Posterior vena cava (tissue), 2 donors: Measurements from ENCODE around the gene PRAMEF25. TPM values are rescaled to one million over a fixed set of nuclear protein-coding genes. Genes with fewer than 3 reads are reported as not detected.
"Not testable (repeated sequence)": the region's sequence is repeated elsewhere in the genome, so short reads cannot be mapped to it uniquely, and the experiment has no call there.

ENCODE experiments used
- DNase-seq: peaks from one replicate; pipeline ENCODE4 v3.0.0-alpha.2; 2020; ENCODE audit warnings: low spot score
- intact Hi-C, 2 donors: fragments of 100-400 bp; cut with DNase I; formaldehyde crosslinking; loops; one replicate each; pipeline versions ENCODE4 v1.14.1 to v1.14.2; 2022 to 2023
- long read RNA-seq, 2 donors: library from polyadenylated mRNA; unstranded; transcript quantifications; one replicate each; pipeline ENCODE4 v2.0.0, GENCODE V29; 2020 to 2021
- total RNA-seq, 2 donors: library from RNA; stranded (reverse); fragmentation: NEBNext Ultra II Directional; extraction: Animal tissue kit (Norgen Biotek cat#: 25700); gene quantifications; one replicate each; pipeline ENCODE4 v1.2.1, GENCODE V29; 2021
- donor health status: DM: yes; HTN: yes; CAD: no.
- donor health status: DM: yes; HTN: yes; CAD: no.

Gene PRAMEF25
- not detected for total RNA-seq
- long read RNA-seq, donor 1 = 0 reads
- long read RNA-seq, donor 2 = 0 reads

- DNase-seq = not testable (repeated sequence)
Measured at GRCh38 chr1:13070474-13070873, at the start of gene PRAMEF25. Gene PRAMEF25, plus strand, starts transcription at chr1:13070774. Its CDS starts 2,920 bp downstream, at chr1:13073694.

DNA sequence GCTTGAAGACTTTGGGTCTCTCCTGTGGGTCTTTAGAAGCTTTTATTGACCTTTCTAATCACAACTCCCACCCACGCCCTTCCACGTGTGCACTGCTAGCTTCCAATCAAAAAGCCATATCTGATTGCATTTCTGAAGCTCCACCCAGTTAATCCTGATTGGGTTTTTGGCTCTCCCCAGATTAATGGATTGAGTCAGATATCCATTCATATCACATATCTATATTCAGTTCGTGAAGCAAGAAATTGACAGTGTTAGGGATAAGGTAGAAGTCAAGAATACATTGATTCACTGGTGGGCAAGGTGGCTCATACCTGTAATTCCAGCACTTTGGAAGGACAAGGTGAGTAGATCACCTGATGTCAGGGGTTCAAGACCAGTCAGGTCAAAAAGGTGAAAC lies 14.1 kb upstream of the PRAMEF25 start, which contains the start of gene PRAMEF27:
Gene PRAMEF27 (minus strand): TSS at position 101 of the 400 bp plus-strand sequence. CDS start 2,916 bp downstream, outside the sequence.
- DNase-seq, intact Hi-C loops: not testable (repeated sequence)

More at GRCh38 chr1:13070474-13070873, at the start of gene PRAMEF25:
- intact Hi-C loops = not testable (repeated sequence)

DNA sequence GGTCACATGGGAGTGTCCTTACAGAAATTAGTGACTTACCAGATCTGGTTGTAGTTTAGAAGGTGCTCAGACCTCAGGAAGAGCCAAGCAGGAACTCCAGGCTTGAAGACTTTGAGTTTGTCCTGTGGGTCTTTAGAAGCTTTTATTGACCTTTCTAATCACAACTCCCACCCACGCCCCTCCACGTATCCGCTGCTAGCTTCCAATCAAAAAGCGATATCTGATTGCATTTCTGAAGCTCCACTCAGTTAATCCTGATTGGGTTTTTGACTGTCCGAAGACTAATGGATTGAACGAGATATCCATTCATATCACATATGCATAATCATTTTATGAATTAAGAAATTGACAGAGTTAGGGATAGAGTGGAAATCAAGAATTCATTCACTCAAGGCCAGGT lies 46.2 kb downstream of the PRAMEF25 start, which contains the start of gene HNRNPCL2:
Gene HNRNPCL2 (minus strand): TSS at position 101 of the 400 bp plus-strand sequence. CDS start 454 bp downstream, outside the sequence.
- intact Hi-C loops, DNase-seq: not testable (repeated sequence)

Other genes starting within 250 kb of the PRAMEF25 start
- not detected for gene PRAMEF11, start 239.4 kb upstream of the PRAMEF25 start, total RNA-seq
- not detected for gene HNRNPCL1, start 222.1 kb upstream of the PRAMEF25 start, total RNA-seq
- not detected for gene PRAMEF2, start 213.7 kb upstream of the PRAMEF25 start, total RNA-seq
- not detected for gene PRAMEF4, start 184.6 kb upstream of the PRAMEF25 start, total RNA-seq
- gene PRAMEF10, start 172.5 kb upstream of the PRAMEF25 start, total RNA-seq = not detected
- not detected for gene PRAMEF7, start 154.2 kb upstream of the PRAMEF25 start, total RNA-seq
- not detected for gene PRAMEF6, start 123.2 kb upstream of the PRAMEF25 start, total RNA-seq
- not detected for gene PRAMEF27, start 14.2 kb upstream of the PRAMEF25 start, total RNA-seq
- gene HNRNPCL3, start 10.0 kb upstream of the PRAMEF25 start, total RNA-seq = not detected
- not detected for gene HNRNPCL2, start 46.1 kb downstream of the PRAMEF25 start, total RNA-seq
- gene PRAMEF26, start 85.2 kb downstream of the PRAMEF25 start, total RNA-seq = not detected
- not detected for gene HNRNPCL4, start 94.9 kb downstream of the PRAMEF25 start, total RNA-seq
- not detected for gene PRAMEF9, start 101.1 kb downstream of the PRAMEF25 start, total RNA-seq
- not detected for gene PRAMEF13, start 130.6 kb downstream of the PRAMEF25 start, total RNA-seq
- gene PRAMEF18, start 155.4 kb downstream of the PRAMEF25 start, total RNA-seq = not detected
- not detected for gene PRAMEF5, start 183.4 kb downstream of the PRAMEF25 start, total RNA-seq
- not detected for gene PRAMEF8, start 214.4 kb downstream of the PRAMEF25 start, total RNA-seq
- gene PRAMEF33, start 232.8 kb downstream of the PRAMEF25 start, total RNA-seq = not detected
- not detected for gene PRAMEF15, start 244.8 kb downstream of the PRAMEF25 start, total RNA-seq